Measurements from ENCODE around the gene IGFBP5.

The IGFBP5 gene

GRCh38 chr2:216665717-216666116, 29.6 kb downstream of the IGFBP5 start:
- FAIRE-seq (no peak), DNase-seq (ENCODE audit: low spot score) (no peak)

- FAIRE-seq = no peak
- no peak for DNase-seq (ENCODE audit: low spot score)
Observed at GRCh38 chr2:216665242-216665641, 30.1 kb downstream of the IGFBP5 start.

DNA sequence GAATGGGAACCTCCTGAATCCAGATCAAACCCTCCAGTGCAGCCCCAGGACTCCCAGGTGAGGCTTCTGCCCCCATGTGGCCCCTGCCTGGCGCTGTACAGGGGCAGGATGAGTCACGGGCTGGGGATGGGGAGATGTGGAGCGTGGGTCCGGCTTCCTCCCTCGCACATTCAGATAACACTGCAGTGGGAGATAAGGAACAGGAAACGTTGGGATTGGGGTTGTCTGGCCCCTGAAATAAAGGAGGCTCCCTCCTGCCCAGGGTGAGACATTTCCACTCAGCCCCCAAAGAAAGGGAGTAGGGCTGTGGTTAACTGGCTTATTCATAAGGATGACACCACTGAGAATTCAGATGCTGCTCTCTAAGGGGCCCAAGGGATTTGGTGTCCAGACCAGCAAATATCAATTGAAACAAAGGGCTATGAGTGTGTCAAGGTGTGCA, 30.7 kb downstream of the IGFBP5 start:
- FAIRE-seq (no peak), DNase-seq (ENCODE audit: low spot score) (peak; percentile 18)

DNA sequence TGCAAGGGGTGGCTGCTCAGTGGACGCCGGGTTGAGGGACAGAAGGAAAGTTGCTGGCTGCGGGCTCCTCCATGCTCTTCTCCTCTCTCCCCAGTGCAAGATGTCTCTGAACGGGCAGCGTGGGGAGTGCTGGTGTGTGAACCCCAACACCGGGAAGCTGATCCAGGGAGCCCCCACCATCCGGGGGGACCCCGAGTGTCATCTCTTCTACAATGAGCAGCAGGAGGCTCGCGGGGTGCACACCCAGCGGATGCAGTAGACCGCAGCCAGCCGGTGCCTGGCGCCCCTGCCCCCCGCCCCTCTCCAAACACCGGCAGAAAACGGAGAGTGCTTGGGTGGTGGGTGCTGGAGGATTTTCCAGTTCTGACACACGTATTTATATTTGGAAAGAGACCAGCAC, 31.5 kb downstream of the IGFBP5 start:
- no peak for FAIRE-seq
- no peak for DNase-seq (ENCODE audit: low spot score)

DNA sequence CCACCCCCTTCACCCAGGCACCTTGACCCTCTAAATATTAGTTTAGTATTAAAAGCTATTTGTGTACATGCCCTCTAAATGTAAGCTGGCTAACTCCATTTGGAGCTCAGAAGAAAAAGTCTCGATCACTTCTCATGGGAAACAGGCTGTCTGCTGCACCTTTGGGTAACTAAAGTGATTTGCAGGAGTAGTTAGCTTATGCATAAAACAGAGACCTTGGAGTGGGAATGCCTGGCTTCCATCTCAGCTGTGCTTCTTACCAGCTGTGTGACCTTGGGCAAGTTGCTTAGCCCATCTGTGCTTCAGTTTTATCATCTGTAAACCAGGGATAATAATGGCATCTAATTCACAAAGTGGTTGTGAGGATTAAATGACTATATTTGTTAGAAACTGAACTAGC, 32.2 kb downstream of the IGFBP5 start:
- DNase-seq (ENCODE audit: low spot score) (no peak), FAIRE-seq (no peak)

DNA sequence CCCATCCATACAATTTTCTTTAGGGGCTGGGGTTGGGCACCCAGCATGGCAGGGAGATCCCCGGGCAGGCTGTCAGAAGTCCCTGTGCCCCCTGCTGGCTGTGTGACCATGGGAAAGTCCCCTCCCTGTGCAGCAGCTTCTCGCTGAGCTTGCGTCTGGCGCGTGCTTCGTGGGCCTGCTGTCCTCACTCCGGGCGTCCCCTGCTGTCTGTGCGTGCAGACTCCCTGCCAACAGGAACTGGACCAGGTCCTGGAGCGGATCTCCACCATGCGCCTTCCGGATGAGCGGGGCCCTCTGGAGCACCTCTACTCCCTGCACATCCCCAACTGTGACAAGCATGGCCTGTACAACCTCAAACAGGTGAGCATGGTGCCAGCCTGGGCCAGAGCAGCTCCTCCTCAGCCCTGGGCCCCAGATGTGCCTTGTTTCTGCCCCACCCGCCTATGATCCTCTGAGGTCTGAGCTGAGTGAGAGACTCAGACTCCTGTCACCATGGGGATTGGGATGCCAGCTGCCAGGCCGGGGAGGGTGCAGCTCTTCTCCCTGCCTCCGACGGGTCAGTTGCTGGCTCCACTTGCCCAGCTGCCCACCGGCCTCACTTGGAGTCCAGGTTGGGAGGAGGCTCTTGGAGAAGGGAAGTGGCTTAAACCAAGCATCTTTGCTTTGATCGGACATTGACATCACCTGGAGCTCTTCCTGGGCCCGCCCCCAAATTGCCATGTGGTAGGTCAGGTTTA, 33.5 kb downstream of the IGFBP5 start:
- no peak for FAIRE-seq
- DNase-seq (ENCODE audit: low spot score) = peak; percentile 16

DNA sequence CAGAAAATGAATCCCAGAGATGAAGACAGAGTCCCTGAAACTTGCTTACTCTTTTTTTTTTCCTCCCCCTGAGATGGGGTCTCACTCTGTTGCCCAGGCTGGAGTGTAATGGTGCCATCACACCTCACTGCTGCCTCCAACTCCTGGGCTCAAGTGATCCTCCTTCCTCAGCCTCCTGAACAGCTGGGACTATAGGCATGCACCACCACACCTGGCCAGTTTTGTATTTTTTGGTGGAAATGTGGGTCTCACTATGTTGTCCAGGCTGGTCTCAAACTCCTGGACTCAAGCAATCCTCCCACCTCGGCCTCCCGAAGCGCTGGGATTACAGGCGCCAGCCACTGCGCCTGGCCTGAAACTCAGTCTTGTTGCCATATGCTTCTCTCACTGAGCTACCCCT, 34.3 kb downstream of the IGFBP5 start:
- FAIRE-seq = no peak
- no peak for DNase-seq (ENCODE audit: low spot score)

DNA sequence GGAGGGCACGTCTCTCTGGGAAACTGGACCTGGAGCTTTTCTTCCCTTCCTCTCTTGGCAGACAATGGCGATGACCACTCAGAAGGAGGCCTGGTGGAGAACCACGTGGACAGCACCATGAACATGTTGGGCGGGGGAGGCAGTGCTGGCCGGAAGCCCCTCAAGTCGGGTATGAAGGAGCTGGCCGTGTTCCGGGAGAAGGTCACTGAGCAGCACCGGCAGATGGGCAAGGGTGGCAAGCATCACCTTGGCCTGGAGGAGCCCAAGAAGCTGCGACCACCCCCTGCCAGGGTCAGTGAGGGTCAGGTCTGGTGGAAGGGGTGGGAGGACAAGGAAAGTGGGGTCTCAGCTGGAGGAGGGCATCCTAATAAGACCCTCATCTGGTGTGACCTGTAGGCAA, 34.9 kb downstream of the IGFBP5 start:
- DNase-seq (ENCODE audit: low spot score) (no peak), FAIRE-seq (no peak)

GRCh38 chr2:216659276-216659675, 36.1 kb downstream of the IGFBP5 start:
- no peak for DNase-seq (ENCODE audit: low spot score)
- FAIRE-seq = no peak

DNA sequence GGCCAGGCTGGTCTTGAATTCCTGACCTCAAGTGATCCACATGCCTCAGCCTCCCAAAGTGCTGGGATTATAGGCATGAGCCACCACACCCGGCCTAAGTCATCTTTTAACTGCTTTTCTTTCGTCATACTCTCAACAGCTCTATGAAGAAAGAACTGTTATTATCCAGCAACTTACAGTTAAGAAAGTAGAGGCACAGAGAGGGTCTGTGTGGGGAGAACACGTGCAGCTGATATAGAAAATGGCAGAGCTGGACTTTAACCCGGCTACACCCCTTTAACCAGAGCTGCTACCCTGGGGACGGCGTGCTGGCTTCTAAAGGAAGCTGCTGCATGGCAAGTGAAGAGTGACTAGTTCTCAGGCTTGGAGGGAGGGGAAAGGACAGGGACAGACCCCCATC, 36.6 kb downstream of the IGFBP5 start:
- no peak for FAIRE-seq
- DNase-seq (ENCODE audit: low spot score) = no peak

GRCh38 chr2:216657980-216658379, 37.4 kb downstream of the IGFBP5 start:
- DNase-seq (ENCODE audit: low spot score) (no peak), FAIRE-seq (no peak)

GRCh38 chr2:216657086-216657855, 38.1 kb downstream of the IGFBP5 start:
- no peak for FAIRE-seq
- DNase-seq (ENCODE audit: low spot score) = no peak

DNA sequence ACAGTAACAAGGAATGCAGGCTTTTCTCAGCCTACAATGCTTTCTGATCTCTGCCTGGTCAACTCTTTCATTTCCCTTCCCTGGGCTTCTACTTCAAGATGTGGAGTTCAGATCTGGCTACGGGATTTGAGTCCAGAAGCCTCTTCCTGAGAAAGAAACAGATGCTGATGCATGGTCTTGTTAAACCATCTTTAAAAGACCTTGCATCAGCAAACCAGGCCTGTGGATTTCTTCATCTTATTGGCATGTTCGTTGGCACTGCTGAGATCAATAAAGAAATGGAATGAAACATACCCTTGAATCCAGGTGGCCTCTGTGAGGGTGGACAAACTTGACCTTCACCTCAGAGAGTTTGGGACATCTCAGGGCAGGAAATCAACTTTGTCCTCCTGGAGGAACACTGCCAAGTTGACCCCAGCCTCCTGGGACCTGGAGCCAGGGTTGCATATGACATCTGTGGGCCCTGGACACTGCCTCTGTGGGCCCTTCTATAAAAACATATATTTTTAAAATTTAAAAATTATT, 40.8 kb downstream of the IGFBP5 start:
- FAIRE-seq (no peak), DNase-seq (ENCODE audit: low spot score) (no peak)

- FAIRE-seq = no peak
- DNase-seq (ENCODE audit: low spot score) = no peak
Observed at GRCh38 chr2:216653931-216654365, 41.4 kb downstream of the IGFBP5 start.

DNA sequence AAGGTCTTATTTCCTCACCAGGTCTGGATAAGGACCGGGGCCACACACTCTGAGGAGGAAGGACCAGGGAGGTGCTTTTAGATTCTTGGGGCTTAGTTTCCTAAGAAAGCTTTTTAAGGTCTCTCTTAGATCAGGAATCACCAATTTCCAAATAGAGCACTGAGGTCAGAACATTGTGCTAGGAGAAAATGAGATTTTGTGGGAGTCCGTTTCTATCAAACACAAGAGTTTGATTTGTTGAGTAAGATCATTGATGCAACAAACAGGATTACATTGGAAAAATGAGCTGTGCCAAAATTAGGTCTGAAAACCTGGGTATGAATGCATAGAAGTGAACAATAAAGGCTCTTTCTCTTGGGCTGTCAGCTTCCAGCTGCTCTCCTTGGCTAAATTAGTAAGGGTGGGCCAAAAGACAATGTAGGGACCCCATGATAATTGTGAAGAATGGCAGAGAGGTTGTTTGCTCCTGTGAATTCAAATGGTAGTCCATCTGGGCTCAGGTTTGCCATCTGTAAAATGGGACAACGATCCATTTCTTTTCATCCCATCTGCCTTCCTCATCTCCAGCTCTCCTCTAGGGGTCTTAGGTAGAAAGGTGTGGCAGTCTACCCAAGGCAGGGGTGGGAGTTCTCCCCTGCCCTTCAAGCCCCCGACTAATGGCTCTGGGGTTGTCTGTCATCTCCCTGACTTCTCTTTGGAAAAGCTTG, 42.1 kb downstream of the IGFBP5 start:
- no peak for FAIRE-seq

DNA sequence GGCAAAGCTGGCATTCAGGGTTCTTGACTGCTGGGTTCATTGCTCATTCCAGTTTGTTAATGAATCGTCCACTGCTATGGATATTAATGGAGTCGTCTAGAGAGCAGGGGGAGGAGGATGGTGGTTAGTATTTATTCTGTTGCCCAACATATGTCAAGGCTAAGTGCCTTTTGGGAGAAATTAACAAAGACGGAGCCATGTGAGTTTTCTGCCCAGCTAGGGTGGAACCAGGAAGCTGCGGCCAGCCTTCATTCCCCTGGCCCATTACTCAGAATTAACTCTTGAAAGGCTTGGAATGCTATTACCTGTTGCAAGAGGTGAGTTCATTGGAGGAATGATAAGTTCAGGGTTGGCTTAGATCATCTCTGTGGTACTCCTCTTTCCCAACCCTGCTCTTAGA, 42.8 kb downstream of the IGFBP5 start:
- FAIRE-seq (no peak), DNase-seq (ENCODE audit: low spot score) (no peak)

More for the DNA sequence above, 42.1 kb downstream of the IGFBP5 start:
- no peak for DNase-seq (ENCODE audit: low spot score)

DNA sequence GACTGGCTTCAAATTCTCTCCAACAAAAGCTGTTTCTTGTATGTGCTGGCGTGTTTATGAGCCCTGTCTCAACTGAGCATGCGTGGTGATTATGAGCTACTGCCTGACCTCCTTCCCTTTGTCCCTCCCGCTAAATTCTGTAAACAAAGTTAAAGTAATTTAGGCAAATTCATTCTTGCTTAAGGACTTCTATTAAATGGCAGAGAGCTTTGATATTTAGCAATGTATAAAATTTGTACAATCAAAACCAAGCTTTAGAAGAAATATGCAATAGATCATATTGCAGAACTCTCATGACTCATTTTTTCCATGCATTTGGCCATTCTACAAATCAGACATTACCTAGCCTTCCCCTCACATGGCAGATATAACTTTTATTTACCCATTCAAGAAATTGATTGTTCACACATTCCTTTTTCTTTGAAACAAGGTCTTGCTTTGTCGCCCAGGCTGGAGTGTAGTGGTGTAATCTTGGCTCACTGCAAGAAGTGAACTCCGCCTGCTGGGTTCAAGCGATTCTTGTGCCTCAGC, 43.9 kb downstream of the IGFBP5 start:
- DNase-seq (ENCODE audit: low spot score) (no peak), FAIRE-seq (no peak)

DNA sequence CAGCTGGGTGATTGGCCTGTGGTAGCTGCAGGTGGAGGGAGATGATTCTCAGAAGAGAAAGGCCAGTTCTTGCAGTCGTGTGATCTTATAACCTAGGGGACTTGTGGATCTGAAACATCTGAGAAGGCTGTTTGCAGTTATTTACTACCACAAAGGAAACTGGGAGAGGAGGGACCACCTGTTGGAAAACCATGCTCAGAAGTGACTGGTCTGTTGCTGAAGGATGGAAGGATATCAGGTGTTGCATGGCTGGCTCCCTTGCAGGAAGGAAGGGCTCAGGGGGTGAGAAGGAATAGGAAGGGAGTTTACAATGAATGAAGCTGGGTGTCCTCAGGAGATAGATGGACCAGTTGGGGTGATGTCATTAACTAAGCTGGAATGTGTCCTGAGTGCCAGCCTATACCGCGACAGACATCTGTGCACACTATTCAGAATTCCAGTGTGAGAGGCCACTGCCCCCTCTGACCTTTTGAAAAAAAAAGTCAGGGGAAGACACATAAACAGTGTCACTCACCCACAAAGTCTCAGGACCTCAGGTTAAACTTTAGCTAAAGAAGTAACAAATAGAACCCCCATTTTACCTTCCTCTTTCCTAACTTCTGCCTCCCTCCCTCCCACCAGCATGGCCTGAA, 44.6 kb downstream of the IGFBP5 start:
- no peak for FAIRE-seq
- DNase-seq (ENCODE audit: low spot score) = no peak

DNA sequence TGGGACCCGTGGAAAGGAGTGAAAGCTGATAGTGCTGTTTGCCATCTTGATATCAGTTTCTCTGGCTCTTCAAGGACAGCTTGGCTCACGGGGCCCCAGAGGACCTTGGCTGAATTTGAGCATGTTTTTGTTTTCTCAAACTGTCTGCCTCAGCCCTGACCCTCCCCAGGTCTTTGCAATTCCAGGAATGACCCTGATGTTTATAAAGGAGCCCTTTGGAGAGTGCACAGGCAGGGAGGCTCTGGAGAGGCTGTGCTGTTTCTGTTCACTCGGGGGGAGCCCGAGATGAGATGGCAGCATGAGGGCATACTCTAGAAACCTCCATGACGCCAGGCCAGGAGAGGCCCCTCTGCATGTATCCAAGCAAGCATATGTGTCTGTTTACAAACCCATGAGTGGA, 45.8 kb downstream of the IGFBP5 start:
- FAIRE-seq (no peak), DNase-seq (ENCODE audit: low spot score) (no peak)

DNA sequence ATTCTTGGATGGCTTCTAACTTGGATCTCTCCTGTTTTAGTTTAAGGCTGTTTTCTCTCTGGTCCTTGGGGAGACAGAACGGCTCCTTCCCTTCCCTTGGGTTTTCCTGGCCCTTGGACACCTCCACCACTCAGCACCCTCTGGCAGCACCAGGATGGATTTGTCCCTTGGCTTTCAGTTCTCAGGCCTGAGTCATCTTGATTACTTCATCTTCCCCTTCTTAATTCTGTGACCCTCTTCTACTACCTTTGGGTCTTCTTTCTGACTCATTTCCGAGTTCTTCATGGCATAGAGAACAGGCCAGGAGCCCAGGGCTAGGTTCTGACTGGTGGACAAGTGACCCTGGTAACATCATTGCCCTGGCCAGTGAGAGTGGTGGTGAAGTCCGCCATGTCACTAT, 47.2 kb downstream of the IGFBP5 start:
- peak; percentile 16 for DNase-seq (ENCODE audit: low spot score)
- no peak for FAIRE-seq

- FAIRE-seq (no peak), DNase-seq (ENCODE audit: low spot score) (no peak)
Observed at GRCh38 chr2:216646116-216646515, 49.2 kb downstream of the IGFBP5 start.
